ENCODE data around the gene PRPF40B. TPM values are rescaled to one million over a fixed set of nuclear protein-coding genes. Genes with fewer than 3 reads are reported as not detected.
A peak's percentile ranks its signal among the peaks of the same experiment; 100 is the strongest.

Gene PRPF40B
- total RNA-seq, 1 donor from 2014 or later, result 18.1 TPM

- no peaks in the 10 kb centered on the region for H3K27me3 Mint-ChIP-seq (ENCODE audit: insufficient read depth, low read depth)
- Histone ChIP-seq H2AFZ (replicated peaks) (no peak overlapping the region), H3K36me3 (no peaks in the 10 kb centered on the region), H3K4me2 (peak overlapping the region; percentile 1), H3F3A (ENCODE audit: low read depth) (peaks cover 3% of the 10 kb centered on the region), H4K20me1 (ENCODE audit: low read depth) (peaks cover 8% of the 10 kb centered on the region), H3K4me1 (peaks cover 26% of the 10 kb centered on the region), H3K79me2 (ENCODE audit: low read depth) (no peaks in the 10 kb centered on the region), H3K9me3 (ENCODE audit: low read depth) (no peaks in the 10 kb centered on the region), H3K4me3 (no peak overlapping the region), H3K27ac (peak overlapping the region; percentile 2), H3K9ac (no peak overlapping the region), H3K27me3 (no peaks in the 10 kb centered on the region)
- H3K36me3 Mint-ChIP-seq, result peaks cover 4% of the 10 kb centered on the region
- TF ChIP-seq EZH2 (IDR thresholded peaks at IDR 0.05) (no peak), CTCF (IDR thresholded peaks at IDR 0.05) (peak; percentile 24)
- no peaks in the 10 kb centered on the region for H3K9me3 Mint-ChIP-seq
- peak overlapping the region; percentile 9 for H3K4me3 Mint-ChIP-seq
- DNase-seq (ENCODE audit: low spot score), result peak; percentile 93
- H3K4me1 Mint-ChIP-seq, result peaks cover 32% of the 10 kb centered on the region
- peak overlapping the region; percentile 47 for H3K27ac Mint-ChIP-seq
Measured at GRCh38 chr12:49673446-49674317, 50.3 kb downstream of the PRPF40B start.

- Histone ChIP-seq H3K9me3 (ENCODE audit: low read depth) (no peaks in the 10 kb centered on the region), H3K9ac (no peak overlapping the region), H3F3A (ENCODE audit: low read depth) (peaks cover 3% of the 10 kb centered on the region), H3K27me3 (no peaks in the 10 kb centered on the region), H3K4me3 (no peak overlapping the region), H3K4me1 (peaks cover 26% of the 10 kb centered on the region), H3K4me2 (no peak overlapping the region), H4K20me1 (ENCODE audit: low read depth) (peaks cover 8% of the 10 kb centered on the region), H2AFZ (replicated peaks) (no peak overlapping the region), H3K79me2 (ENCODE audit: low read depth) (no peaks in the 10 kb centered on the region), H3K36me3 (no peaks in the 10 kb centered on the region), H3K27ac (no peak overlapping the region)
- H3K27ac Mint-ChIP-seq, result peak overlapping the region; percentile 47
- H3K27me3 Mint-ChIP-seq (ENCODE audit: insufficient read depth, low read depth), result no peaks in the 10 kb centered on the region
- peaks cover 4% of the 10 kb centered on the region for H3K36me3 Mint-ChIP-seq
- no peak for DNase-seq (ENCODE audit: low spot score)
- no peak overlapping the region for H3K4me3 Mint-ChIP-seq
- H3K9me3 Mint-ChIP-seq, result no peaks in the 10 kb centered on the region
- TF ChIP-seq EZH2phosphoT487 (IDR thresholded peaks at IDR 0.05) (no peak), CTCF (IDR thresholded peaks at IDR 0.05) (no peak), EZH2 (IDR thresholded peaks at IDR 0.05) (no peak)
- peaks cover 32% of the 10 kb centered on the region for H3K4me1 Mint-ChIP-seq
Measured at GRCh38 chr12:49674318-49674981, 51.1 kb downstream of the PRPF40B start.

- no peak overlapping the region for H3K27ac Mint-ChIP-seq
- no peak overlapping the region for H3K4me2 ChIP-seq
- H3K4me1 Mint-ChIP-seq, result peaks cover 32% of the 10 kb centered on the region
Measured at GRCh38 chr12:49675137-49675536, 51.8 kb downstream of the PRPF40B start.

More at GRCh38 chr12:49675137-49675536, 51.8 kb downstream of the PRPF40B start:
- Histone ChIP-seq H3K4me1 (peaks cover 26% of the 10 kb centered on the region), H3K4me3 (no peak overlapping the region), H3K79me2 (ENCODE audit: low read depth) (no peaks in the 10 kb centered on the region), H3K27ac (no peak overlapping the region), H3K9me3 (ENCODE audit: low read depth) (no peaks in the 10 kb centered on the region), H4K20me1 (ENCODE audit: low read depth) (peaks cover 10% of the 10 kb centered on the region), H3K9ac (no peak overlapping the region), H3F3A (ENCODE audit: low read depth) (peaks cover 3% of the 10 kb centered on the region), H3K27me3 (no peaks in the 10 kb centered on the region), H2AFZ (replicated peaks) (no peak overlapping the region), H3K36me3 (no peaks in the 10 kb centered on the region)
- DNase-seq (ENCODE audit: low spot score), result no peak
- Mint-ChIP-seq H3K9me3 (no peaks in the 10 kb centered on the region), H3K36me3 (peaks cover 2% of the 10 kb centered on the region), H3K4me3 (no peak overlapping the region), H3K27me3 (ENCODE audit: insufficient read depth, low read depth) (no peaks in the 10 kb centered on the region)
- TF ChIP-seq EZH2phosphoT487 (IDR thresholded peaks at IDR 0.05) (no peak), EZH2 (IDR thresholded peaks at IDR 0.05) (no peak), CTCF (IDR thresholded peaks at IDR 0.05) (no peak)

All from neural progenitor cell (in vitro differentiated cells).